ENCODE data around the gene NDE1.

NDE1 gene, protein sequence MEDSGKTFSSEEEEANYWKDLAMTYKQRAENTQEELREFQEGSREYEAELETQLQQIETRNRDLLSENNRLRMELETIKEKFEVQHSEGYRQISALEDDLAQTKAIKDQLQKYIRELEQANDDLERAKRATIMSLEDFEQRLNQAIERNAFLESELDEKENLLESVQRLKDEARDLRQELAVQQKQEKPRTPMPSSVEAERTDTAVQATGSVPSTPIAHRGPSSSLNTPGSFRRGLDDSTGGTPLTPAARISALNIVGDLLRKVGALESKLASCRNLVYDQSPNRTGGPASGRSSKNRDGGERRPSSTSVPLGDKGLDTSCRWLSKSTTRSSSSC

DNA sequence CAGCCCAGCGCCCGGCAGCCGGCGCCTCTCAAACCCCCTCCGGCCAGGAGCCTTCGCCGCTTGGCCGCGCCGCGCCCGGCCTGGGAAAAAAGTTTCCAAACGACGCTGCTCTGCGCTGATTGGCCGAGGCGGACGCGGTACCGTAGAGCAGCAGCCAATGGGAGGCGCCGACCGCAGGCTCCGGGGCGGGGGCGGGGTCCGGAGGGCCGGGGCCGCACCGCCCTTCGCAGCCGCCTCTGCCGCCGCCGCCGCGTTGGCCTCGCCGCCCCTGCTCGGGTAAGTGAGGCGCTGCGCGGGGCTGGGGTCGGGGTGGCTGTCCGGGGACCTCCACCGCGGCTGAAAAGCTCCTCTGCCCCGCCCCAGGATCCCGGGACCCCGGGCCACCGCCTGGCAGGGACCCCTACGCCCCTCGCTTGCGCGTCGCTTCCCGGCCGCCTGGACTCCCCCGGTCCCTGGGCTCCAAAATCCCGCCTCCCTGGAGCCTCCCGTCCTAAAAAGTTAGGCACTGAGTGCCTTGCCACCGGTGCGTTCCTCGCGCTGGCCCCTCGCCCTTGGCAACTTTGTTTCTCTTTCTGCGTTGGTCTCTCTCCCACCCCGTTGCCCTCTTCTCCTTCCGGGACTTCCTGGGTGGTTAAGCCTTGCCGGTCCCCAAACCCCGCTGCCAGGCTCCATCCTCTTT is at the start of gene NDE1:
Gene NDE1, plus strand, starts transcription at position 227 of the 679 bp plus-strand sequence. CDS start 14,534 bp downstream, outside the sequence.
- no peak for TF ChIP-seq CTCF (IDR thresholded peaks at IDR 0.05; ENCODE audit: low read depth, low read length, missing control alignments)
- H3K4me3 ChIP-seq (ENCODE audit: low read depth, low read length), result peak within 1 kb of the TSS; percentile 69

DNA sequence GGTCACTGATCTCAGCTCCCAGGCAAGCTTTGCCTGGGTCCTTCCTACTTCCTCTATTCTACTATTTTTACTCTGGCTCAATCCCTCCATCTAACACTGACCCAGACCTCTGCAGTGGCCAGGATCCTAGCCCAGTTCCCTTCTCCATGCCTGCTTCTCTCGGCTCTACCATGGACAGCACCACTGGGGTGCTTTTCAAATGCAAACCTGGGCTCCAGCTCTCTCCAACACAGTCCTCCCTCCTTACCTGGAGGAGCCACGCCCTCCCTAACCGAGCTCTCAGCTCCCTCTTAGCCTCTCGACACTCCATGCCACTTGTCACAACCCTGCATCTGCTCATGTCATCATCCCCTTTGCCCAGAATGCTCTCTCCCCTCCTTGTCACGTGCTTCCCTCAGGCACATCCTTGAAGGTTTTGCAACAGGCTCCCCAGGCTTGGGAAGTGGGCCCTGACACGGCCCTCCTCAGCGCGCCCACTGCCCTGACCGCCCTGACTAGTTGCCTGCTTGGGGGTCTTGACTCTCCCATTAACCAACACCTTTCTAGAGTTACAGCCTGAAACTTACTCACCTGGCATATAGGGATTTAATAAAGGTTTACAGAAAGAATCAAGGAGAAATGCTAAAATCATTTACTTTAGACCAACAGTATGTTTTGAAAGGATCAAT is 48.7 kb upstream of the NDE1 start:
- DNase-seq (ENCODE audit: low read depth), result no peak
- TF ChIP-seq CTCF (IDR thresholded peaks at IDR 0.05; ENCODE audit: low read depth, low read length, missing control alignments), result no peak
- H3K4me3 ChIP-seq (ENCODE audit: low read depth, low read length), result no peak overlapping the region

More for the DNA sequence above, at the start of gene NDE1:
- DNase-seq (ENCODE audit: low read depth), result no peak

GRCh38 chr16:15602285-15603044 is 47.6 kb upstream of the NDE1 start:
- TF ChIP-seq CTCF (IDR thresholded peaks at IDR 0.05; ENCODE audit: low read depth, low read length, missing control alignments), result no peak
- H3K4me3 ChIP-seq (ENCODE audit: low read depth, low read length), result no peak overlapping the region
- DNase-seq (ENCODE audit: low read depth), result no peak

DNA sequence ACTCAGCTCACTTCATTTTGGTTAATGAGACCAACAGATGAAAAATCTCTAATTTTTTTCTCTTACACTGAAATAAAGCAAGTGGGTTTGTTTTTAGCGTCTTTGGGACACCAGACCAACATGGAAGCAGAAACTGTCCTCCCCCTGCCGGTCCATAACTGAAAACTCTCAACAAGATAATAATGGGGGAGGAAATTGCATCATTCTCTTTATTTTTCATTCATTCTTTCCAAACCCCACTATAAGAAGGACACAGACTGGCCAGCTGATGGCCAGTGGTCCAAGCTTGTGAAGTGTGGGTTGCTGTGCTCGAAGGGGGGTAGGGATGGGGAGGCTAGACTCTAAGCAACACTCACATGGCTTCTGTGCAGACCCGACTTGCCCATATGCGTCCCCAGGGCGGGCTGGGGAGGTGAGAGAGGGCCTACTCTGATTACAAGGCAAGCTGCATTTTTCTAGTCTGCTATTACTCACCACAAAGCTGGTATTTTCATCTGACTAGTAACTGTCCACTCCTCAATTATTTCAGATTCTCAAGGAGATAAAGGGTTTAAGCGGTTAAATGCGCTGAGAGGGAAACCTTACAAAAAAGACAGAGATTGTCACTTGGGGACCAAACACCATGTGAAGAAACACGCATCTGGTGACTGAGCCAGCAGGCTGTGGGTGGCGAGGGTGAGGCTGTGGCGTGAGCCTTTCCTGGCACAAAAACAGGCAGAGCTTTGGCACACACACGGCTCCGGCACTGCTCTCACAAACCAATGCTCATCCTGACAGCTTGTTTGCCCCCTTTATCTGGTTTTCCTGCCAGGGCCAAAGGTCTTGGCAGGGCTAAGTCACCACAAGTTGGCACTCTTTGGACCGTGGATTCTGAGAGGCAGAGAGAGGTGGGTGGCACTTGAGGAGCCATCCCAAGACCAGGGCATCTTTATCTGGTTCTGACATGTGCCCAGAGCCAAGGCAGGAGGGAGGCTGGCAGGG is 45.3 kb upstream of the NDE1 start:
- TF ChIP-seq CTCF (IDR thresholded peaks at IDR 0.05; ENCODE audit: low read depth, low read length, missing control alignments), result no peak
- no peak for DNase-seq (ENCODE audit: low read depth)
- H3K4me3 ChIP-seq (ENCODE audit: low read depth, low read length), result no peak overlapping the region

DNA sequence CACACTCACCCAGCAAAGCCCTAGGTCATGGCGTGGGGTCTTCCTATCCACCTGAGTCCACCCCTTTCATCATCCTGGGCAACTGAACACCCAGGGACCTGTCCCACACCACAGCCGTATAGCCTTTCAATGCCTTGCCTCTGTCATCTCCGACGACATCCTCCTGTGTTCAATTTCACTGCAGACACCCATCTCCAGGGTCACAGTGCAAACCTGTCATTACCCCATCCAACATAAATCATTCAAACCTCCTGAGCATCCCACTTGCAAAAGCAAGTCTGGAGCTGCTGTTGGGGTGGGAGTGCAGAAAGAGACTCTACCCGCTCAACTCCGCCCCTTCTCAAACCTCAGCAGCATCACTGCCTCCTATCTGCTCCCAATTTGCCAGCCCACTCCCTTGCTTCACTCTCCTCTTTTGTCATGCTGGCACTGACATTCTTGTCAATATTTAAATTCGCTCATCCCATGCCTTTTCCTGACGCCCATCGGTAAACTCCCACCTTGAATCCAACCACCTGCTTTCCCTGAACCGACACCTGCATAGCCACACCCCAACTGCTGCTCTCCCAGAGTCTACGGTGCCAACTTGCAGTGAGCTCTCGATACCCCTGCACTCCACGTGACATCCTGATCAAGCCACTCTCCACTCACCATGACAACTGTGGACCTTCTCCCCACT is 44.1 kb upstream of the NDE1 start:
- no peak overlapping the region for H3K4me3 ChIP-seq (ENCODE audit: low read depth, low read length)
- no peak for DNase-seq (ENCODE audit: low read depth)
- no peak for TF ChIP-seq CTCF (IDR thresholded peaks at IDR 0.05; ENCODE audit: low read depth, low read length, missing control alignments)

All from GM12864 (cell line).